ENCODE results near the gene KLF11. TPM values are rescaled to one million over a fixed set of nuclear protein-coding genes. Genes with fewer than 3 reads are reported as not detected.

The KLF11 gene
- polyA plus RNA-seq, 3 donors = 21.0 to 69.8 (median 25.3) TPM

DNA sequence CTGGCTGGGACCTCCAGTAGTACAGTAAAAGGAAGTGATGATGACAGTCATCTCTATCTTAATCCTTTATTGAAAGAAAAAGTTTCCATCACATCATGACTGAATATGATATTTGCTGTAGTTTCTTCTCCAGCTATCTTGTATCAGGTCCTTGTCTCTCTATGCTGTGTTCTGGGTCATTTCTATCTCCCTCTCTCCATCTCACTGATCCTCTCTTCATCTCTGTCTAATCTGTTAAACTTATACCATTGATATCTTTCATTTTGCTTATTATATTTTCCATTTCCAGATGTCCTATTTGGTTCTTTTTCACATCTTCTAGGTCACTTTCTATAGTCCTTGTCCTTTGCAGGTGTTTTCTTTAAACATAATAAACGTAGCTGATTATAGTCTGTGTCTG lies 24.5 kb downstream of the KLF11 start:
- H3K27ac Mint-ChIP-seq = no peak overlapping the region
- H3K27me3 Mint-ChIP-seq (ENCODE audit: low read depth in 3 of 3) = peaks cover 9 to 19% (median 16%) of the 10 kb centered on the region in 3 donors
- intact Hi-C loops (cut with micrococcal nuclease) = no loop called here
- peaks cover 0 to 5% (median 2%) of the 10 kb centered on the region in 7 donors for H3K9me3 Mint-ChIP-seq
- H3K9ac ChIP-seq (ENCODE audit: insufficient read depth, low read length, poor library complexity, severe bottlenecking) = no peak overlapping the region
- no peak overlapping the region for H3K4me3 ChIP-seq (replicated peaks in 1 of 3; ENCODE audit: low read depth in 2 of 3, low read length in 3 of 3)
- H2AFZ ChIP-seq (ENCODE audit: insufficient read depth, low read depth, low read length, poor library complexity, severe bottlenecking) = no peak overlapping the region
- no peaks in the 10 kb centered on the region for H3K36me3 ChIP-seq (replicated peaks in 1 of 2; ENCODE audit: control insufficient read depth in 1 of 2, insufficient read depth in 2 of 2, low read length in 2 of 2)
- no peak overlapping the region for H3K27ac ChIP-seq (ENCODE audit: low read depth in 1 of 2, low read length in 2 of 2)
- peaks cover 15% of the 10 kb centered on the region for H3K4me1 Mint-ChIP-seq
- WGBS (ENCODE audit: insufficient coverage) = no CpG with 5 or more reads among the region's 1 CpG
- H3K4me3 Mint-ChIP-seq = no peak overlapping the region
- H3K4me2 ChIP-seq (replicated peaks; ENCODE audit: extremely low read depth, low read length, poor library complexity, severe bottlenecking) = no peak overlapping the region
- peaks cover 0 to 3% of the 10 kb centered on the region in 2 donors for H3K27me3 ChIP-seq (ENCODE audit: control insufficient read depth in 2 of 2, insufficient read depth in 2 of 2, low read length in 2 of 2)
- no peaks in the 10 kb centered on the region for H3K36me3 Mint-ChIP-seq
- H4K20me1 ChIP-seq (ENCODE audit: insufficient read depth, low read length) = no peaks in the 10 kb centered on the region
- peaks cover 10 to 12% of the 10 kb centered on the region in 2 donors for H3K4me1 ChIP-seq (ENCODE audit: control insufficient read depth in 1 of 2, insufficient read depth in 2 of 2, low read length in 2 of 2)
- DNase-seq = no peak
- H3K9me3 ChIP-seq (replicated peaks in 1 of 2; ENCODE audit: control insufficient read depth in 1 of 2, insufficient read depth in 1 of 2, low read length in 2 of 2) = no peaks in the 10 kb centered on the region
- no peaks in the 10 kb centered on the region for H3K79me2 ChIP-seq (ENCODE audit: insufficient read depth, low read length)
- TF ChIP-seq, protein P1, sequence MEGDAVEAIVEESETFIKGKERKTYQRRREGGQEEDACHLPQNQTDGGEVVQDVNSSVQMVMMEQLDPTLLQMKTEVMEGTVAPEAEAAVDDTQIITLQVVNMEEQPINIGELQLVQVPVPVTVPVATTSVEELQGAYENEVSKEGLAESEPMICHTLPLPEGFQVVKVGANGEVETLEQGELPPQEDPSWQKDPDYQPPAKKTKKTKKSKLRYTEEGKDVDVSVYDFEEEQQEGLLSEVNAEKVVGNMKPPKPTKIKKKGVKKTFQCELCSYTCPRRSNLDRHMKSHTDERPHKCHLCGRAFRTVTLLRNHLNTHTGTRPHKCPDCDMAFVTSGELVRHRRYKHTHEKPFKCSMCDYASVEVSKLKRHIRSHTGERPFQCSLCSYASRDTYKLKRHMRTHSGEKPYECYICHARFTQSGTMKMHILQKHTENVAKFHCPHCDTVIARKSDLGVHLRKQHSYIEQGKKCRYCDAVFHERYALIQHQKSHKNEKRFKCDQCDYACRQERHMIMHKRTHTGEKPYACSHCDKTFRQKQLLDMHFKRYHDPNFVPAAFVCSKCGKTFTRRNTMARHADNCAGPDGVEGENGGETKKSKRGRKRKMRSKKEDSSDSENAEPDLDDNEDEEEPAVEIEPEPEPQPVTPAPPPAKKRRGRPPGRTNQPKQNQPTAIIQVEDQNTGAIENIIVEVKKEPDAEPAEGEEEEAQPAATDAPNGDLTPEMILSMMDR (IDR thresholded peaks at IDR 0.05) = no peak

DNA sequence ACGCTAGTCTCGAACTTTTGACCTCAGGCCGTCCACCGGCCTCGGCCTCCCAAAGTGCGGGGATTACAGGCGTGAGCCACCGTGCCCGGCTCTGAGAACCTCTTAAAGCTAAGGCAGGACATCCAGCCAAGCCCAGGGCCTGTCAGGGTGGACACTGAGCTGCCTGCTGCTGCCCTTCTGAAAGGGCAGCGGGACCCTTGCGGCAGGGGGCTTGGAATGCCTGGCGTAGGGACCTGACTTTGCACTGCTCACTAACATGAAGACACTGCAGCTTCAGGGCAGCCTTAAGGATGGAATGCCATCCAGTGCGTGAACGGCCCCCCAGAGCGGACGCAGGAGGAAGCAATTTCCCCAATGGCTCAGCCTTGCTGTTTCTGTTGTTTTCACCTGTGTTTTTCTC lies 27.8 kb downstream of the KLF11 start:
- WGBS (ENCODE audit: insufficient coverage) = 96% methylated on average over 16 of the region's 16 CpGs
- intact Hi-C loops (cut with micrococcal nuclease) = loop anchor here in 1 of 2 donors (5.0 kb wide), 1 partner anchor 601 kb away; no protein-coding TSS in a partner anchor
- DNase-seq = no peak
- Mint-ChIP-seq H3K27ac (no peak overlapping the region), H3K36me3 (no peaks in the 10 kb centered on the region), H3K9me3 (peaks cover 0 to 3% (median 1%) of the 10 kb centered on the region in 7 donors), H3K27me3 (ENCODE audit: low read depth in 3 of 3) (peaks cover 33 to 47% (median 42%) of the 10 kb centered on the region in 3 donors), H3K4me1 (peaks cover 3% of the 10 kb centered on the region), H3K4me3 (no peak overlapping the region)
- Histone ChIP-seq H3K9ac (ENCODE audit: insufficient read depth, low read length, poor library complexity, severe bottlenecking) (no peak overlapping the region), H3K27ac (ENCODE audit: low read depth in 1 of 2, low read length in 2 of 2) (no peak overlapping the region), H2AFZ (ENCODE audit: insufficient read depth, low read depth, low read length, poor library complexity, severe bottlenecking) (no peak overlapping the region), H3K4me1 (ENCODE audit: control insufficient read depth in 1 of 2, insufficient read depth in 2 of 2, low read length in 2 of 2) (no peaks in the 10 kb centered on the region), H4K20me1 (ENCODE audit: insufficient read depth, low read length) (no peaks in the 10 kb centered on the region), H3K4me2 (replicated peaks; ENCODE audit: extremely low read depth, low read length, poor library complexity, severe bottlenecking) (no peak overlapping the region), H3K9me3 (replicated peaks in 1 of 2; ENCODE audit: control insufficient read depth in 1 of 2, insufficient read depth in 1 of 2, low read length in 2 of 2) (no peaks in the 10 kb centered on the region), H3K79me2 (ENCODE audit: insufficient read depth, low read length) (no peaks in the 10 kb centered on the region), H3K27me3 (ENCODE audit: control insufficient read depth in 2 of 2, insufficient read depth in 2 of 2, low read length in 2 of 2) (peaks cover 11 to 35% of the 10 kb centered on the region in 2 donors), H3K4me3 (replicated peaks in 1 of 3; ENCODE audit: low read depth in 2 of 3, low read length in 3 of 3) (no peak overlapping the region), H3K36me3 (replicated peaks in 1 of 2; ENCODE audit: control insufficient read depth in 1 of 2, insufficient read depth in 2 of 2, low read length in 2 of 2) (no peaks in the 10 kb centered on the region)
- TF ChIP-seq, protein P1 (IDR thresholded peaks at IDR 0.05) = no peak
